Type B pancreatic cell (in vitro differentiated cells): ENCODE measurements around the gene BNC2. TPM values are rescaled to one million over a fixed set of nuclear protein-coding genes. Genes with fewer than 3 reads are reported as not detected.
"Not testable (repeated sequence)": the region's sequence is repeated elsewhere in the genome, so short reads cannot be mapped to it uniquely, and the experiment has no call there.

Experiments used
- DNase-seq: peaks from one replicate; pipeline ENCODE4 v3.0.0; 2021; ENCODE audit warnings: mixed read lengths; ENCODE audit not compliant: unreplicated experiment; ENCODE audit errors: extremely low spot score
- H3K27ac Mint-ChIP-seq: 2 replicates; pipeline ENCODE4 v1.8.0; 2021; ENCODE audit warnings: mild to moderate bottlenecking, mixed read lengths
- H3K27me3 Mint-ChIP-seq: 2 replicates; pipeline ENCODE4 v1.8.0; 2021; ENCODE audit warnings: mixed read lengths
- H3K36me3 Mint-ChIP-seq: 2 replicates; pipeline ENCODE4 v1.8.0; 2021; ENCODE audit warnings: mixed read lengths
- H3K4me1 Mint-ChIP-seq: one replicate; pipeline ENCODE4 v1.8.0; 2021; ENCODE audit warnings: mixed read lengths; ENCODE audit not compliant: unreplicated experiment
- H3K4me3 Mint-ChIP-seq: 2 replicates; pipeline ENCODE4 v1.8.0; 2021; ENCODE audit warnings: mild to moderate bottlenecking, mixed read lengths
- H3K9me3 Mint-ChIP-seq: 2 replicates; pipeline ENCODE4 v1.8.0; 2021; ENCODE audit warnings: mixed read lengths
- total RNA-seq: library from RNA; stranded (reverse); gene quantifications from 2 replicates; pipeline ENCODE4 v1.2.1, GENCODE V29; 2021; ENCODE audit warnings: low replicate concordance
- TF ChIP-seq, protein P1 (sequence below): fragments of 200-600 bp; sonication (generic); conservative IDR thresholded peaks from 2 replicates; pipeline ENCODE4 v1.5.0; 2021; ENCODE audit warnings: antibody characterized with exemption, mild to moderate bottlenecking

Gene BNC2
- total RNA-seq, 1 donor from 2014 or later, result 80.9 TPM

DNA sequence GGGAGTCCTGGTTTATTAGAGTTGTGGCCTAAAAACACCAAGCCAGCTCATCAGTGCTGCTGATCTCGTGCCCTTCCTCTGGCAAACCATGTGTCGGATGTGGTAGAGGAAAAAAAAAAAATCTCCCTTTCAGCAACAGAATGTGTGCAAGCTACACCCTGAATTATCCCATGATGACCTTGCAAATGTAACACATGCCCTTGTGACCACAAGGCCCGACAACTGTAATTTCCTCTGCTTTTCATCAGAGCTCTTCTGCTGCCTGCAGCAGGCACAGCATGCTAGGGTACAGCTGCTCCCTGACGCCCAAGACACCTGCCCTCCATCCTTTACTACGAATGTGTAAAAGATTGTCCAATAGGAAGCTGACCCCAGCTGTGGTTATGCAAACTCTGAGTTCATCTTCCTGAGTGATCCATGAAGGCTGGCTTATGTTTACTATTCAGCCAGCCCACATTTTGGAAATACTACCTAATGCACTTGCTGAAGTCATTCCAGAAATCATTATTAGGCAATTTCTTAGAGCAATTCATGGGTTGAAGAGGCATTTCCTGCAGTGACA lies 14.6 kb upstream of the BNC2 start:
- Mint-ChIP-seq H3K27ac (no peak overlapping the region), H3K9me3 (no peaks in the 10 kb centered on the region), H3K4me1 (peaks cover 5% of the 10 kb centered on the region), H3K36me3 (no peaks in the 10 kb centered on the region), H3K4me3 (no peak overlapping the region), H3K27me3 (no peaks in the 10 kb centered on the region)
- no peak for DNase-seq
- TF ChIP-seq, protein P1, sequence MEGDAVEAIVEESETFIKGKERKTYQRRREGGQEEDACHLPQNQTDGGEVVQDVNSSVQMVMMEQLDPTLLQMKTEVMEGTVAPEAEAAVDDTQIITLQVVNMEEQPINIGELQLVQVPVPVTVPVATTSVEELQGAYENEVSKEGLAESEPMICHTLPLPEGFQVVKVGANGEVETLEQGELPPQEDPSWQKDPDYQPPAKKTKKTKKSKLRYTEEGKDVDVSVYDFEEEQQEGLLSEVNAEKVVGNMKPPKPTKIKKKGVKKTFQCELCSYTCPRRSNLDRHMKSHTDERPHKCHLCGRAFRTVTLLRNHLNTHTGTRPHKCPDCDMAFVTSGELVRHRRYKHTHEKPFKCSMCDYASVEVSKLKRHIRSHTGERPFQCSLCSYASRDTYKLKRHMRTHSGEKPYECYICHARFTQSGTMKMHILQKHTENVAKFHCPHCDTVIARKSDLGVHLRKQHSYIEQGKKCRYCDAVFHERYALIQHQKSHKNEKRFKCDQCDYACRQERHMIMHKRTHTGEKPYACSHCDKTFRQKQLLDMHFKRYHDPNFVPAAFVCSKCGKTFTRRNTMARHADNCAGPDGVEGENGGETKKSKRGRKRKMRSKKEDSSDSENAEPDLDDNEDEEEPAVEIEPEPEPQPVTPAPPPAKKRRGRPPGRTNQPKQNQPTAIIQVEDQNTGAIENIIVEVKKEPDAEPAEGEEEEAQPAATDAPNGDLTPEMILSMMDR, result no peak

DNA sequence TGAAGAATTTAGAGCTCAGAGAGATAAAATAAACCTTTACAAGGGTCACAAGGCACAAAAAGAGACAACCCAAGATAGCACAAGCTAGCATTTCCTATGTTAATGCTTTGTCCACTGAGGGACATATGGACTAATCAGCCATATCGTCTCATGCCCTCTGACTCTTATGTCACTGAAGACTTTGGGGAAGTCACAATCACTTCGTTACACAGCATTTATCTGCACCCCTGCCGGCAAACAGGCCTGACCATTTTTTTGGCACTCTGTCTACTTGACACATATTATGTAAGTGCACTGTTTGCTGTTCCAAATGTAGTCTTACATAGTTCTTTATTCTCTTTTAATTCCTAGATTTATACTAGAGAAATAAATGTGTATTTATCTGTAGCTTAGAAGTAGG lies 13.9 kb upstream of the BNC2 start:
- no peak overlapping the region for H3K4me3 Mint-ChIP-seq
- peaks cover 5% of the 10 kb centered on the region for H3K4me1 Mint-ChIP-seq
- no peaks in the 10 kb centered on the region for H3K27me3 Mint-ChIP-seq
- H3K36me3 Mint-ChIP-seq, result no peaks in the 10 kb centered on the region
- TF ChIP-seq, protein P1, result no peak
- no peak for DNase-seq
- H3K27ac Mint-ChIP-seq, result no peak overlapping the region
- no peaks in the 10 kb centered on the region for H3K9me3 Mint-ChIP-seq

DNA sequence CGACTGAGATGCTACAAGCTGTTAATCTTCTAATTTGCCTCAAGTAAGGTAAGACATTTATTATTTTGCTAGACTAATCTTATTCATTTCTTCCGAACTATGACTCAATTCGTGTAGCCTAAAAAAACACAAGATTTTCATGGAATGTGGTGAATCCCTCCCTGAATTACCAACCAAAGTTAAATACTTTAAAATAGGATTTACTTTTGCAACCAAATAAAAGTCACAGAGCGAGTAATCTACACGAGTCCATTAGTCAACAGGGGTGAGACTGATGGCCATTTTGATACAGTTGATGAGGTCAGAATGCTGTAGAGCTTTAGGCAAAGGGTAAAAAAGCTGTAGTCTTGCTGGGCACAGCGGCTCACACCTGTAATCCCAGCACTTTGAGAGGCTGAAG lies 13.1 kb upstream of the BNC2 start:
- Mint-ChIP-seq H3K9me3 (no peaks in the 10 kb centered on the region), H3K4me1 (peaks cover 5% of the 10 kb centered on the region), H3K4me3 (no peak overlapping the region), H3K27me3 (no peaks in the 10 kb centered on the region), H3K27ac (no peak overlapping the region), H3K36me3 (no peaks in the 10 kb centered on the region)
- TF ChIP-seq, protein P1, result no peak
- DNase-seq, result no peak

DNA sequence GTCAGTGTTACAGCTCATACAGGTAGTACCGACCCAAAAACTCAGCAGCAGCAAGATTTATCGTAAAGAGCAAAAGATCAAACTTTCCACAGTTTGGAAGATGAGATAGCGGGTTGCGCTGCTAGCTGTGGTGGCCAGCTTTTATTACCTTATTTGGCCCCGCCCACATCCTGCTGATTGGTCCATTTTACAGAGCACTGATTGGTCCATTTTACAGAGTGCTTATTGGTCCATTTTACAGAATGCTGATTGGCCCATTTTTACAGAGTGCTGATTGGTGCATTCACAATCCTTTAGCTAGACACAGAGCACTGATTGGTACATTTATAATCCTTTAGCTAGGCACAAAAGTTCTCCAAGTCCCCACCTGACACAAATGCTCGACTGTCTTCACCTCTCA lies 12.0 kb upstream of the BNC2 start:
- H3K27me3 Mint-ChIP-seq, H3K4me3 Mint-ChIP-seq, DNase-seq, H3K36me3 Mint-ChIP-seq, H3K9me3 Mint-ChIP-seq, H3K27ac Mint-ChIP-seq, H3K4me1 Mint-ChIP-seq: not testable (repeated sequence)

DNA sequence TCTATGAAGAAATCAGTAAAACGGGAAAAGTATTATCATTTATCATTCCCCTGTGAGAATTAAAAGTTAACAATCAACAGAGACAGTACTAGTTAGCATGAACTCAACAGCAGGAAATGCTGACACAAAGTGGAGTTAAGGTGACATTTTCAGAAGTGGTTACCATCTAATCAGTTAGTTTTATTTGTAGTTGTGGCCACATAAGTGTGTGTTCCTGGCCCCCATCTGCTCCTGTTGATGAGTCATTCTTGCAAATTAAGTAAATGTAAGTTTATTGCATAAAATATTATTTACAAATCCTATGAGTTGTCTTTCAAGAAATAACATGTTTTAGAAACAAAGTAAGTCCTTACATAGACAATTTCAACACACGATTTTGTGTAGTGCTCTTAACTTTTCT lies 8.9 kb upstream of the BNC2 start:
- Mint-ChIP-seq H3K36me3 (no peaks in the 10 kb centered on the region), H3K4me1 (peaks cover 3% of the 10 kb centered on the region), H3K9me3 (no peaks in the 10 kb centered on the region), H3K27ac (no peak overlapping the region), H3K27me3 (no peaks in the 10 kb centered on the region), H3K4me3 (no peak overlapping the region)
- DNase-seq, result no peak
- TF ChIP-seq, protein P1, result no peak

DNA sequence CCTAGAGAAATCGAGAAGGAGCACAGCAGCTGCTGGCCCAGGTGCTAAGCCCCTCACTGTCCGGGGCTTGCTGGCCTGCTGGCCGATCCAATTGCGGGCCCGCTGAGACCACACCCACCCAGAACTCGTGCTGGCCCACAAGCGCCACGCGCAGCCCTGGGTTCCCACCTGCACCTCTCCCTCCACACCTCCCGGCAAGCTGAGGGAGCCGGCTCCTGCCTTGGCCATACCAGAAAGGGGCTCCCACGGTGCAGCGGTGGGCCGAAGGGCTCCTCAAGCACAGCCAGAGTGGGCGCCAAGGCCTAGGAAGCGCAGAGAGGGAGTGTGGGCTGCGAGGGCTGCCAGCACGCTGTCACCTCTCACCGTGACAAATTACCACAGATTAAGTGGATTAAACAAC lies 6.8 kb upstream of the BNC2 start:
- Mint-ChIP-seq H3K4me1 (peaks cover 4% of the 10 kb centered on the region), H3K27me3 (peaks cover 15% of the 10 kb centered on the region), H3K4me3 (no peak overlapping the region), H3K36me3 (no peaks in the 10 kb centered on the region), H3K27ac (no peak overlapping the region), H3K9me3 (no peaks in the 10 kb centered on the region)
- TF ChIP-seq, protein P1, result no peak
- DNase-seq, result no peak
